ENCODE data around the gene DENND1A.

DNA sequence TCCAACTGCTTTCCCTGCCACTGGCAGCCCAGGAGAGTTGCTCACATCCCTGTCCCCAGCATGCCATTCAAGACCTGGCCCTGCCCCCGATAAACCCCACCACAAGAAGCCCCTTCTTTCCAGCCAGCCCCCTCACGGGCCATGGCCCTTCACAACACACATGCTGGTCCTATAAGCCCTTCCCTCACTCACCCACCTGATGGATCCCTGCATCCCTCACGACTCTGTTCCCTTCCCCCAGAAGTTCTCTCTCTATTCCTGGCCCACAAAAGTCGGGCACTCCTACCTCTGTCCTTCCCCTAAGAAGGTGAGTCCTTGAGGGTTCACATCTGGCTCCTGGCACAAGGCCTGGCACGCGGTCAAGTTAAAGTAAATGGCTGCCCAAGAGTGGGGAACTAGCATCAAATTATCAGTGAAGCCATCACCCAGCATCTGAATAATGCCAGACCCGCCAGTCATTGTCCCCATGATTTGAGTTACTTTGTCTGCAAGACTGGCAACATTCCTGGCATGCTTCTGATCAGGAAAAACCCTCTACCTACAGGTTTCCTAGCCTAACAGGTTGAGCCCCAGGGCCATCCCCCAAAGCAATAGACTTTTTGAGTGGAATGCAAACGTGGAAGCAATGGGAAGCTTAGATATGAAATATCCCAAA is 508.0 kb downstream of the DENND1A start:
- no peak for TF ChIP-seq POLR2AphosphoS5 (IDR thresholded peaks at IDR 0.05)
- TF ChIP-seq, protein P1, sequence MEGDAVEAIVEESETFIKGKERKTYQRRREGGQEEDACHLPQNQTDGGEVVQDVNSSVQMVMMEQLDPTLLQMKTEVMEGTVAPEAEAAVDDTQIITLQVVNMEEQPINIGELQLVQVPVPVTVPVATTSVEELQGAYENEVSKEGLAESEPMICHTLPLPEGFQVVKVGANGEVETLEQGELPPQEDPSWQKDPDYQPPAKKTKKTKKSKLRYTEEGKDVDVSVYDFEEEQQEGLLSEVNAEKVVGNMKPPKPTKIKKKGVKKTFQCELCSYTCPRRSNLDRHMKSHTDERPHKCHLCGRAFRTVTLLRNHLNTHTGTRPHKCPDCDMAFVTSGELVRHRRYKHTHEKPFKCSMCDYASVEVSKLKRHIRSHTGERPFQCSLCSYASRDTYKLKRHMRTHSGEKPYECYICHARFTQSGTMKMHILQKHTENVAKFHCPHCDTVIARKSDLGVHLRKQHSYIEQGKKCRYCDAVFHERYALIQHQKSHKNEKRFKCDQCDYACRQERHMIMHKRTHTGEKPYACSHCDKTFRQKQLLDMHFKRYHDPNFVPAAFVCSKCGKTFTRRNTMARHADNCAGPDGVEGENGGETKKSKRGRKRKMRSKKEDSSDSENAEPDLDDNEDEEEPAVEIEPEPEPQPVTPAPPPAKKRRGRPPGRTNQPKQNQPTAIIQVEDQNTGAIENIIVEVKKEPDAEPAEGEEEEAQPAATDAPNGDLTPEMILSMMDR (IDR thresholded peaks at IDR 0.05) = no peak
- no peak for TF ChIP-seq POLR2A (IDR thresholded peaks at IDR 0.05)
- TF ChIP-seq EP300 (IDR thresholded peaks at IDR 0.05) = no peak
